Tibial nerve (tissue), 4 donors: Measurements from ENCODE around the gene LATS2. TPM values are rescaled to one million over a fixed set of nuclear protein-coding genes. Genes with fewer than 3 reads are reported as not detected.
"Not testable (repeated sequence)": the region's sequence is repeated elsewhere in the genome, so short reads cannot be mapped to it uniquely, and the experiment has no call there.

Experiments
- DNase-seq, 2 donors: peaks; one replicate each; pipeline ENCODE4 v3.0.0-alpha.2; 2019; ENCODE audit warnings: low spot score in 2 of 2
- H3K27ac ChIP-seq, 4 donors: fragments of 200-600 bp; sonication (generic) in 3 of 4; one replicate each; pipeline ENCODE4 v1.5.1; 2017 to 2019; ENCODE audit warnings: mild to moderate bottlenecking in 1 of 4
- H3K27me3 ChIP-seq, 2 donors: fragments of 200-600 bp; sonication (generic) in 1 of 2; one replicate each; pipeline versions ENCODE4 v1.5.1 to v1.6.0; 2017 to 2019
- H3K36me3 ChIP-seq, 3 donors: fragments of 200-600 bp; sonication (generic); one replicate each; pipeline ENCODE4 v1.5.1; 2018 to 2019
- H3K4me1 ChIP-seq, 4 donors: fragments of 200-600 bp; sonication (generic) in 3 of 4; one replicate each; pipeline ENCODE4 v1.5.1; 2017 to 2019
- H3K4me3 ChIP-seq, 4 donors: fragments of 200-600 bp; sonication (generic) in 3 of 4; one replicate each; pipeline ENCODE4 v1.5.1; 2017 to 2019; ENCODE audit warnings: mild to moderate bottlenecking in 1 of 4, moderate library complexity in 1 of 4
- H3K9me3 ChIP-seq, 4 donors: fragments of 200-600 bp; sonication (generic) in 3 of 4; one replicate each; pipeline ENCODE4 v1.5.1; 2017 to 2019
- EP300 ChIP-seq, 2 donors: sonication (generic); formaldehyde crosslinking; IDR thresholded peaks; one replicate each; pipeline ENCODE4 v1.6.1; 2017; ENCODE audit warnings: antibody characterized with exemption in 2 of 2, mild to moderate bottlenecking in 1 of 2
- POLR2A ChIP-seq, 2 donors: fragments of 450-650 bp; IDR thresholded peaks; one replicate each; pipeline ENCODE4 v1.6.1; 2017; ENCODE audit warnings: antibody characterized with exemption in 2 of 2, mild to moderate bottlenecking in 2 of 2, moderate library complexity in 2 of 2
- WGBS, 2 donors: methylation state at CpG; one replicate each; pipeline ENCODE4 v1.1.5; 2018; 5-methylcytosine and 5-hydroxymethylcytosine counted together
- total RNA-seq, 4 donors: library from RNA; depleted of rRNA; stranded (reverse); fragments of >200 nt; gene quantifications; one replicate each; pipeline ENCODE4 v1.1.0, GENCODE V29; 2016
- TF ChIP-seq, protein P1 (sequence below), 5 experiments: fragments of 200-600 bp in 3 of 5; fragments of 450-650 bp in 2 of 5; sonication (generic) in 3 of 5; IDR thresholded peaks; one replicate each; pipeline ENCODE4 v1.5.1; 2016 to 2019; ENCODE audit warnings: antibody characterized with exemption in 5 of 5, mild to moderate bottlenecking in 3 of 5, moderate library complexity in 2 of 5

The LATS2 gene
- total RNA-seq, 4 donors from 2014 or later: 40.2 to 49.4 (median 42.3) TPM

DNA sequence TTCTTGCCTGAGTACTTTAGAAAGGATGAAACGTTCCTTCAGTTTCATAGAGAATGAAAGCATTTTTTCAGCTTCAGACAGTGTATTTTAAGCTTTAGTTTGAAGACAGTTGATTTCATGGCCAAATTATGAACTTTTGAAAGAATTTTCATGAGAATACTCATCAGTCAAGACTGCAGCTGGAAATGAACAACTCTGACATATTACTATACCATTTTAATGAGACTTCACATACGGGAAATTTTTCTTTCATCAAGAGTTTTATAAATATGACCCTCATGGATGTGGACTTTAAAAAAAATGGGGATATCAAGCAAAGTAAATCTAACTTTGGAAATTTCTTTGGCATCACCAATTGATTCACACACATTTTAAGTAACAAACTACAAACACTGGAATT lies 6.4 kb downstream of the LATS2 start:
- Histone ChIP-seq H3K27ac (peak overlapping the region in 2 of 4 donors; percentile 99 to 100), H3K36me3 (no peaks in the 10 kb centered on the region), H3K9me3 (no peaks in the 10 kb centered on the region), H3K27me3 (no peaks in the 10 kb centered on the region), H3K4me3 (no peak overlapping the region), H3K4me1 (peaks cover 0 to 98% (median 28%) of the 10 kb centered on the region in 4 donors)
- 5 to 10% methylated on average over 2 of the region's 2 CpGs for WGBS, 2 donors
- no peak for DNase-seq
- no peak for TF ChIP-seq EP300 (IDR thresholded peaks at IDR 0.05)
- TF ChIP-seq POLR2A (IDR thresholded peaks at IDR 0.05): no peak
- TF ChIP-seq, protein P1, sequence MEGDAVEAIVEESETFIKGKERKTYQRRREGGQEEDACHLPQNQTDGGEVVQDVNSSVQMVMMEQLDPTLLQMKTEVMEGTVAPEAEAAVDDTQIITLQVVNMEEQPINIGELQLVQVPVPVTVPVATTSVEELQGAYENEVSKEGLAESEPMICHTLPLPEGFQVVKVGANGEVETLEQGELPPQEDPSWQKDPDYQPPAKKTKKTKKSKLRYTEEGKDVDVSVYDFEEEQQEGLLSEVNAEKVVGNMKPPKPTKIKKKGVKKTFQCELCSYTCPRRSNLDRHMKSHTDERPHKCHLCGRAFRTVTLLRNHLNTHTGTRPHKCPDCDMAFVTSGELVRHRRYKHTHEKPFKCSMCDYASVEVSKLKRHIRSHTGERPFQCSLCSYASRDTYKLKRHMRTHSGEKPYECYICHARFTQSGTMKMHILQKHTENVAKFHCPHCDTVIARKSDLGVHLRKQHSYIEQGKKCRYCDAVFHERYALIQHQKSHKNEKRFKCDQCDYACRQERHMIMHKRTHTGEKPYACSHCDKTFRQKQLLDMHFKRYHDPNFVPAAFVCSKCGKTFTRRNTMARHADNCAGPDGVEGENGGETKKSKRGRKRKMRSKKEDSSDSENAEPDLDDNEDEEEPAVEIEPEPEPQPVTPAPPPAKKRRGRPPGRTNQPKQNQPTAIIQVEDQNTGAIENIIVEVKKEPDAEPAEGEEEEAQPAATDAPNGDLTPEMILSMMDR (IDR thresholded peaks at IDR 0.05): no peak

DNA sequence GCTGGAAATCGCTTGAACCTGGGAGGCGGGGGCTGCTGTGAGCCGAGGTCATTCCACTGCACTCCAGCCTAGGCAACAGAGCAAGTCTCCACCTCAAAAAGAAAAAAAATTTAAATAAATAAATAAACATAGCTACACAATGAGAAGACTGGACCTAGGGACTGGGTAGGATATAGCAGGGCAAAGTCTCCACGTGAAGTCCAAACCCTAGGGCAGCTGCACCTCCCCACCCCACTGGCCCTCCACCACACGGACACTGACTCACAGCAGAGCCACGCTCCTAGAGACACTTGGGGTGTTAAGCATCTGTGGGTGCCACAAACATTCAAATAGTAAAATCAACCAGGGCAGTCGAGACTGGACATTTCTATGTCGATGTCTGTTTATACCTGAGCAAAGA lies 7.1 kb downstream of the LATS2 start:
- H3K4me1 ChIP-seq: peaks cover 0 to 97% (median 26%) of the 10 kb centered on the region in 4 donors
- 53 to 55% methylated on average over 8 of the region's 8 CpGs for WGBS, 2 donors
- H3K4me3 ChIP-seq: no peak overlapping the region
- TF ChIP-seq EP300 (IDR thresholded peaks at IDR 0.05) (no peak), POLR2A (IDR thresholded peaks at IDR 0.05) (no peak)
- TF ChIP-seq, protein P1 (IDR thresholded peaks at IDR 0.05): no peak
- H3K27ac ChIP-seq: peak overlapping the region in 3 of 4 donors; percentile 2 to 99 (median 26)
- H3K36me3 ChIP-seq: no peaks in the 10 kb centered on the region
- H3K9me3 ChIP-seq: no peaks in the 10 kb centered on the region
- DNase-seq: no peak
- no peaks in the 10 kb centered on the region for H3K27me3 ChIP-seq

DNA sequence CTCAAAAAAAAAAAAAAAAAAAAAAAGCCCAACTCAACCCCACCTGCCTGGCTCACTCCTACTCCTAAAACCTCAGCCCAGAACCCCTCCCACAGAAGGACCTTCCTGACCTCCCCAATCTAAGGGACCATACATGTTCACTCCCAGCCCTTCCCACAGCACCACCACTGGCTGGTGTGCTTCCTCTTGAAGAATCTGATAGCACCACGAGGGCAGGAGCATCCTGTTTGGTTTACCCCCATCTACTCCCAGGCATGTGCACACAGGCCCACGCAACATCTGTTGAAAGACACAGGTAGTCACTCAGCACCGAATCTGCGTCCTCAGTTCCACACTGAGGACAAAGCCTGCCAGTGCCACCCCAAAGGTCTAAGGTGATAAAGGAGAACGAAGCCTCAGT lies 8.2 kb downstream of the LATS2 start:
- Histone ChIP-seq H3K36me3 (no peaks in the 10 kb centered on the region), H3K27me3 (no peaks in the 10 kb centered on the region), H3K4me3 (no peak overlapping the region), H3K4me1 (peaks cover 0 to 93% (median 24%) of the 10 kb centered on the region in 4 donors), H3K27ac (peak overlapping the region in 1 of 4 donors; percentile 13), H3K9me3 (no peaks in the 10 kb centered on the region)
- TF ChIP-seq EP300 (IDR thresholded peaks at IDR 0.05) (no peak), POLR2A (IDR thresholded peaks at IDR 0.05) (no peak)
- TF ChIP-seq, protein P1 (IDR thresholded peaks at IDR 0.05): no peak
- DNase-seq: no peak
- 65 to 67% methylated on average over 5 of the region's 5 CpGs for WGBS, 2 donors

DNA sequence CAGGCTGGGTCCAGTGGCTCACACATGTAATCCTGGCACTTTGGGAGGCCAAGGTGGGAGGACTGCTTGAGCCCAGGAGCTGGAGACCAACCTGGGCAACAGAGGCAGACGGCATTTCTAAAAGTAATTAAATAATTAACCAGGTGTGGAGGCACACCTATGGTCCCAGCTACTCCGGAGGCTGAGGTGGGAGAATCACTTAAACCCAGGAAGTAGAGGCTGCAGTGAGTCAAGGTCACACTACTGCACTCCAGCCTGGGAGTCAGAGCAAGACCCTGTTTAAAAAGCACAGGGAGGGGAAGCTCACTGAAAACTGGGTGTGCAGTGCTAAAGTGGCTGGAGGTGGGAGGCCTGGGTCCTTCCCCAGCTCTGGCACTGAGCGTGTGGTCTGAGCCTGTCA lies 9.7 kb downstream of the LATS2 start:
- 75 to 85% methylated on average over 3 of the region's 3 CpGs for whole genome bisulfite sequencing, 2 donors
- TF ChIP-seq, protein P1 (IDR thresholded peaks at IDR 0.05): no peak
- TF ChIP-seq EP300 (IDR thresholded peaks at IDR 0.05) (no peak), POLR2A (IDR thresholded peaks at IDR 0.05) (no peak)
- Histone ChIP-seq H3K9me3 (no peaks in the 10 kb centered on the region), H3K4me3 (no peak overlapping the region), H3K4me1 (peaks cover 0 to 93% (median 27%) of the 10 kb centered on the region in 4 donors), H3K36me3 (no peaks in the 10 kb centered on the region), H3K27ac (no peak overlapping the region), H3K27me3 (no peaks in the 10 kb centered on the region)
- DNase-seq: no peak

DNA sequence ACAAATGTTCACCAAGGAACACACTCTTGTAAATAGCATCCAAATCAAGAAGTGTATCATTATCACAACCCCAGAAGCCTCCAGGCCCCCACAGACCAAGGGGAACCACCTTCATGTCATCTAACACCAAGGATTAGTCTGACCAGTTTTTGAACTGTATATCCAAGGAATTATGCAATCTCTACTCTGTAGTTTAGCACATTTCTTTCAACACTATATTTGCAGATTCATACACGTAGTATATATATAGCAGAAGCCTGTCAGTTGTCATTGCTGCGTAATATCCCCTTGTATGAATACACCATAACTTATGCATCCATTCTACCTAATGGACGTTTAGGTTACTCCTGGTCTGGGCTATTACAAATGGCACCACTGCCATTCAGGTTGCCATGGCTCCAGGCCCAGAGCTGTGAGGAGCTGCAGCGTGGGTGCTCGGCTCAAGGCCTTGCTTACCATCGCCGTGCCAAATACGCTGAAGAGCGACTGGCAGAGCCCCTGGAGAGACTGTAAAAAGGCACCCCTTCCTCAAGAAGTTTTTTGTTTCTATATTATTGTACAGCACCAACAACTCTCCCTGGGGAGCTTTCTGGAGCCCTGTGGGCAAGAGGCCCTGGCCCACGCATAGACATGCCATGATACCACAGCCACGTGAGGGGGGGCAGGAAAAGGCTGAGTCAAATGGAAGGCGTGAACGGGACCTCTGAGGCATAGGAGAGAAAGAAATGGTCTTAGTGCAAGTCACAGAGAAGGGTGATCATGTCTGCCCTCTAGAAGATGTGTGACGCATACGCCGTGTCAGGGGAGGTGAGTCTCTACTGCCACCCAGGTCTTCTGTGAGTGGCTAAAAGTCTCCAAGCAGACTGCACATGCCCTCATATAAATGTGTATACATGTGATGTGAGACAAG lies 10.8 kb downstream of the LATS2 start:
- DNase-seq: no peak
- H3K9me3 ChIP-seq: no peaks in the 10 kb centered on the region
- TF ChIP-seq POLR2A (IDR thresholded peaks at IDR 0.05) (no peak), EP300 (IDR thresholded peaks at IDR 0.05) (no peak)
- TF ChIP-seq, protein P1 (IDR thresholded peaks at IDR 0.05): no peak
- H3K4me1 ChIP-seq: peaks cover 0 to 93% (median 27%) of the 10 kb centered on the region in 4 donors
- peaks cover 0 to 3% (median 0%) of the 10 kb centered on the region in 3 donors for H3K36me3 ChIP-seq
- no peak overlapping the region for H3K27ac ChIP-seq
- H3K4me3 ChIP-seq: no peak overlapping the region
- WGBS, 2 donors: 79 to 82% methylated on average over 16 of the region's 16 CpGs
- H3K27me3 ChIP-seq: no peaks in the 10 kb centered on the region

DNA sequence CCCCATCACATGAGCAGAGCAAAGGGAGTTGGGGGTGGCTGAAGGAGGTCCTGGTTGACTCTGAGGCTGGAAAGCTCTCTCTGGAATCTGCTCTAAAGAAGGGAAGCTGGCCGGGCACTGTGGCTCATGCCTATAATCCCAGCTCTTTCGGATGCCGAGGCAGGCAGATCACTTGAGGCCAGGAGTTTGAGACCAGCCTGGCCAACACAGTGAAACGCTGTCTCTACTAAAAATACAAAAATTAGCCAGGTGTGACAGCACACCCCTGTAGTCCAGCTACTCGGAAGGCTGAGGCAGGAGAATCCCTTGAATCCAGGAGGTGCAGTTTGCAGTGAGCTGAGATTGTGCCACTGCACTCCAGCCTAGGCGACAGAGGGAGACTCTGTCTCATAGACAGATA lies 11.7 kb downstream of the LATS2 start:
- WGBS, 2 donors: 58 to 68% methylated on average over 6 of the region's 6 CpGs
- peaks cover 0 to 93% (median 24%) of the 10 kb centered on the region in 4 donors for H3K4me1 ChIP-seq
- not testable (repeated sequence) for H3K9me3 ChIP-seq, H3K27ac ChIP-seq, H3K27me3 ChIP-seq, H3K4me3 ChIP-seq, H3K36me3 ChIP-seq, DNase-seq
